ENCODE data around the gene ARID1A. TPM values are rescaled to one million over a fixed set of nuclear protein-coding genes. Genes with fewer than 3 reads are reported as not detected.
A peak's percentile ranks its signal among the peaks of the same experiment; 100 is the strongest.

The ARID1A gene
- total RNA-seq, 6 donors from 2014 or later: 61.3 to 102 (median 70.5) TPM

GRCh38 chr1:26739329-26739914 lies 43.6 kb downstream of the ARID1A start:
- H3K4me3 ChIP-seq: no peak overlapping the region
- no peak for TF ChIP-seq POLR2AphosphoS5 (IDR thresholded peaks at IDR 0.05)
- TF ChIP-seq EP300 (IDR thresholded peaks at IDR 0.05): no peak
- TF ChIP-seq POLR2A (IDR thresholded peaks at IDR 0.05): no peak
- TF ChIP-seq, protein P1, sequence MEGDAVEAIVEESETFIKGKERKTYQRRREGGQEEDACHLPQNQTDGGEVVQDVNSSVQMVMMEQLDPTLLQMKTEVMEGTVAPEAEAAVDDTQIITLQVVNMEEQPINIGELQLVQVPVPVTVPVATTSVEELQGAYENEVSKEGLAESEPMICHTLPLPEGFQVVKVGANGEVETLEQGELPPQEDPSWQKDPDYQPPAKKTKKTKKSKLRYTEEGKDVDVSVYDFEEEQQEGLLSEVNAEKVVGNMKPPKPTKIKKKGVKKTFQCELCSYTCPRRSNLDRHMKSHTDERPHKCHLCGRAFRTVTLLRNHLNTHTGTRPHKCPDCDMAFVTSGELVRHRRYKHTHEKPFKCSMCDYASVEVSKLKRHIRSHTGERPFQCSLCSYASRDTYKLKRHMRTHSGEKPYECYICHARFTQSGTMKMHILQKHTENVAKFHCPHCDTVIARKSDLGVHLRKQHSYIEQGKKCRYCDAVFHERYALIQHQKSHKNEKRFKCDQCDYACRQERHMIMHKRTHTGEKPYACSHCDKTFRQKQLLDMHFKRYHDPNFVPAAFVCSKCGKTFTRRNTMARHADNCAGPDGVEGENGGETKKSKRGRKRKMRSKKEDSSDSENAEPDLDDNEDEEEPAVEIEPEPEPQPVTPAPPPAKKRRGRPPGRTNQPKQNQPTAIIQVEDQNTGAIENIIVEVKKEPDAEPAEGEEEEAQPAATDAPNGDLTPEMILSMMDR (IDR thresholded peaks at IDR 0.05): no peak
- 67 to 70% methylated on average over 4 of the region's 4 CpGs for WGBS, 2 donors
- ATAC-seq (ENCODE audit: low FRiP score in 2 of 2): no peak
- no peaks in the 10 kb centered on the region for H3K9me3 ChIP-seq
- no peak for DNase-seq
- H3K27me3 ChIP-seq: no peaks in the 10 kb centered on the region
- H3K27ac ChIP-seq: peak overlapping the region in 2 of 4 donors; percentile 35 to 69
- peaks cover 0 to 57% (median 22%) of the 10 kb centered on the region in 4 donors for H3K36me3 ChIP-seq
- peaks cover 30 to 52% (median 47%) of the 10 kb centered on the region in 4 donors for H3K4me1 ChIP-seq

- ATAC-seq (ENCODE audit: low FRiP score in 2 of 2): no peak
- peak overlapping the region in 2 of 4 donors; percentile 35 to 69 for H3K27ac ChIP-seq
These were observed 44.3 kb downstream of the ARID1A start for GRCh38 chr1:26740023-26740634.

DNA sequence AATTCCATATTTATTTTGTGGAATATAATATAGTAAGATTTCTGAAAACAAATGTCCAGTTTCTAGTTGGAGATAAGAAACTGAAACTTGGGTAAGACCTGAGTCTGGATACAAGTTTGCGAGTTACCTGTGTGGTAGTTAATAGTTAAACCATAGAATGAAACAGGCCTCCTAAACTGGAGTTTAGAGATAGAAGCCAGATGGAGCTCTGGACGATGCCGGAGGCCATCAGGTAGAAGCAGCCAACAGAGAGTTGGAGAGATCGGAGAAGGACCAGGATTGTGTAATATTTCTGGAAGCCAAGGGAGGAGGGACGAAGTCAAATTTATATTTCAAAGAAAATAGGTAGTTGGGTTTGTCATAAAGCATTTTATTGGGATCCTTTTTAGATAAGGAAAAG lies 45.1 kb downstream of the ARID1A start:
- H3K27ac ChIP-seq: peak overlapping the region in 2 of 4 donors; percentile 69 to 88
- H3K4me1 ChIP-seq: peaks cover 44 to 57% (median 54%) of the 10 kb centered on the region in 4 donors
- DNase-seq (no peak), ATAC-seq (ENCODE audit: low FRiP score in 2 of 2) (no peak)
- H3K36me3 ChIP-seq: peaks cover 0 to 43% (median 22%) of the 10 kb centered on the region in 4 donors
- no peak for TF ChIP-seq POLR2A (IDR thresholded peaks at IDR 0.05)
- TF ChIP-seq, protein P1 (IDR thresholded peaks at IDR 0.05): no peak
- no peak for TF ChIP-seq POLR2AphosphoS5 (IDR thresholded peaks at IDR 0.05)
- TF ChIP-seq EP300 (IDR thresholded peaks at IDR 0.05): no peak
- WGBS, 2 donors: 55 to 71% methylated on average over 5 of the region's 5 CpGs
- H3K27me3 ChIP-seq: no peaks in the 10 kb centered on the region
- no peak overlapping the region for H3K4me3 ChIP-seq
- H3K9me3 ChIP-seq: no peaks in the 10 kb centered on the region

More at GRCh38 chr1:26740023-26740634, 44.3 kb downstream of the ARID1A start:
- no peak for DNase-seq
- H3K4me3 ChIP-seq: no peak overlapping the region
- no peaks in the 10 kb centered on the region for H3K9me3 ChIP-seq
- TF ChIP-seq POLR2A (IDR thresholded peaks at IDR 0.05) (no peak), POLR2AphosphoS5 (IDR thresholded peaks at IDR 0.05) (no peak), EP300 (IDR thresholded peaks at IDR 0.05) (no peak)
- TF ChIP-seq, protein P1 (IDR thresholded peaks at IDR 0.05): no peak
- H3K27me3 ChIP-seq: no peaks in the 10 kb centered on the region
- 87 to 92% methylated on average over 3 of the region's 3 CpGs for WGBS, 2 donors
- peaks cover 35 to 55% (median 49%) of the 10 kb centered on the region in 4 donors for H3K4me1 ChIP-seq
- H3K36me3 ChIP-seq: peaks cover 0 to 50% (median 22%) of the 10 kb centered on the region in 4 donors

DNA sequence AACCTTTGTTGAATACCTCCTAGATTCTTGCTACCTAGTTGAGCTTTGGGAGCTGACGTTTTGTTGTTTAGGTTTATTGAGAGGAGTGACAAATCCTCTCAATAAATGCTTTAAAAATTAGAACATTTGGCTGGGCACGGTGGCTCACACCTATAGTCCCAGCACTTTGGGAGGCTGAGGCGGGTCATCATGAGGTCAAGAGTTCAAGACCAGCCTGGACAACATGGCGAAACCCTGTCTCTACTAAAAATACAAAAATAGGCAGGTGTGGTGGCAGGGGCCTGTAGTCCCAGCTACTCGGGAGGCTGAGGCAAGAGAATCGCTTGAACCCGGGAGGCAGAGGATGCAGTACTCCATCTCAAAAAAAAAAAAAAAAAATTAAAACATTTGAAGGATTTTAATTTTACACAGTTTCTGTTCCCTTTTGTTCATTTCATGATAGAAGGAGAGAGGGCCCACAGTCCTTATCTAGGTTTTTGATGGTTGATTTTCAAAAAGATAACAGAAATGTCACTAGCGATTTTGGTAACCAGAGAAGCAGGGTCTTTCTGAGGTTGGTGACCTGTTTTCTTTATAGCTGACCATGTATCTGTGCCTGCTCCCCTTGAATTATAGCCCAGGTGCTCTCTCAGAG lies 47.7 kb downstream of the ARID1A start:
- ATAC-seq (ENCODE audit: low FRiP score in 2 of 2): no peak
- 75 to 81% methylated on average over 8 of the region's 8 CpGs for WGBS, 2 donors
- Histone ChIP-seq H3K36me3 (peaks cover 0 to 31% (median 6%) of the 10 kb centered on the region in 4 donors), H3K4me1 (peaks cover 51 to 70% (median 65%) of the 10 kb centered on the region in 4 donors), H3K4me3 (no peak overlapping the region), H3K9me3 (no peaks in the 10 kb centered on the region), H3K27me3 (no peaks in the 10 kb centered on the region), H3K27ac (peak overlapping the region; percentile 74 to 88 (median 86))
- DNase-seq: no peak
- TF ChIP-seq, protein P1 (IDR thresholded peaks at IDR 0.05): no peak
- TF ChIP-seq POLR2AphosphoS5 (IDR thresholded peaks at IDR 0.05) (no peak), EP300 (IDR thresholded peaks at IDR 0.05) (no peak), POLR2A (IDR thresholded peaks at IDR 0.05) (no peak)

Measured in upper lobe of left lung (tissue), 6 donors.